Stimulated activated CD4-positive, alpha-beta T cell treated with anti-CD3 and anti-CD28 coated beads, Interleukin-4, amount 100 ng/mL, for 24 hours (primary cell): ENCODE results near the gene AP3M1.
A peak's percentile ranks its signal among the peaks of the same experiment; 100 is the strongest.

Experiments
- DNase-seq: peaks from one replicate; pipeline ENCODE4 v3.0.0-alpha.2; 2020

The AP3M1 gene

GRCh38 chr10:74079028-74079935 is 71.3 kb downstream of the AP3M1 start:
- DNase-seq: no peak

- DNase-seq: peak; percentile 58
Observed at GRCh38 chr10:74078037-74078436, 72.6 kb downstream of the AP3M1 start.

- DNase-seq: no peak
Observed at GRCh38 chr10:74077416-74077815, 73.2 kb downstream of the AP3M1 start.

GRCh38 chr10:74076961-74077360 is 73.7 kb downstream of the AP3M1 start:
- no peak for DNase-seq

DNA sequence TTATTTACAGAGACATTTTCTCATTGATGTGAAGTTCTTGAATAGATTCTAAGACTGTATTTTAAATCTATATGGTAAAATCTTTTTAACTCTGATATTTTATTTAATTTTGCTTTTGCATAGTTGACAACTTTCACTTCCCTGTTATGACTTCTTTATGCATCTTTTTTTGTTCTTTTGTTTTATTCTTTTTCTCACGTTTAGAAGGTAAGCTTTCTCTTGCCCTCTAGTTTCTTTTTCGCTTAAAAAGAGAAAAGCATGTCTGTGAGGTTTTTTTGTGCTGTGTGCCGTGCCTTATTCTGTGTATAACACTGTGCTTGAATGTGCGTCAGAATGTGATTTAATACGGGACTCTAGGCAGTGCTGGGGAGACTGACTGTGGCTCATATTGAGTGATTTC is 74.7 kb downstream of the AP3M1 start:
- no peak for DNase-seq

DNA sequence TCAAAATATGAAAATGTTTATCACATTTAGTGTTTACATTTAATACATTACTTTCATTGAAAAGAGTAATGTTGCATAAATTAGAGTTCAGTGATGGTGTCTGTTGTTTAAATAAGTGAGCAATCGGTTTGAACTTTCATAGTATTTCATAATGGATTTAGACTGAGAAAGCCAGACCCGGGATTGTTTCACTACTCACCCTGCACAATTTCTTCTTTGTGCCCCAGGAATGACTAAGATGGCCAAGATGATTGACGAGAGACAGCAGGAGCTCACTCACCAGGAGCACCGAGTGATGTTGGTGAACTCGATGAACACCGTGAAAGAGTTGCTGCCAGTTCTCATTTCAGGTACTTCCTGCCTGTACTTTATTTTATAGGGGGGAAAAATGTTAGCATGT is 78.1 kb downstream of the AP3M1 start:
- no peak for DNase-seq

- DNase-seq: no peak
Observed at GRCh38 chr10:74071157-74071556, 79.5 kb downstream of the AP3M1 start.
